H54 (cell line): ENCODE results near the gene SETD1A.
A peak's percentile ranks its signal among the peaks of the same experiment; 100 is the strongest.

Experiments used
- DNase-seq: peaks from one replicate; pipeline ENCODE4 v3.0.0; 2011; ENCODE audit warnings: low spot score, mixed read lengths; ENCODE audit not compliant: insufficient read length
- FAIRE-seq: peaks from 3 replicates; lab custom pipeline; 2011; peaks lifted over from hg19 to GRCh38; lab: Jason Lieb, UNC
- POLR2A ChIP-seq: IDR thresholded peaks from 2 replicates; pipeline ENCODE4 v1.6.1; 2011; ENCODE audit warnings: low read depth, mild to moderate bottlenecking, low read length

The SETD1A gene

DNA sequence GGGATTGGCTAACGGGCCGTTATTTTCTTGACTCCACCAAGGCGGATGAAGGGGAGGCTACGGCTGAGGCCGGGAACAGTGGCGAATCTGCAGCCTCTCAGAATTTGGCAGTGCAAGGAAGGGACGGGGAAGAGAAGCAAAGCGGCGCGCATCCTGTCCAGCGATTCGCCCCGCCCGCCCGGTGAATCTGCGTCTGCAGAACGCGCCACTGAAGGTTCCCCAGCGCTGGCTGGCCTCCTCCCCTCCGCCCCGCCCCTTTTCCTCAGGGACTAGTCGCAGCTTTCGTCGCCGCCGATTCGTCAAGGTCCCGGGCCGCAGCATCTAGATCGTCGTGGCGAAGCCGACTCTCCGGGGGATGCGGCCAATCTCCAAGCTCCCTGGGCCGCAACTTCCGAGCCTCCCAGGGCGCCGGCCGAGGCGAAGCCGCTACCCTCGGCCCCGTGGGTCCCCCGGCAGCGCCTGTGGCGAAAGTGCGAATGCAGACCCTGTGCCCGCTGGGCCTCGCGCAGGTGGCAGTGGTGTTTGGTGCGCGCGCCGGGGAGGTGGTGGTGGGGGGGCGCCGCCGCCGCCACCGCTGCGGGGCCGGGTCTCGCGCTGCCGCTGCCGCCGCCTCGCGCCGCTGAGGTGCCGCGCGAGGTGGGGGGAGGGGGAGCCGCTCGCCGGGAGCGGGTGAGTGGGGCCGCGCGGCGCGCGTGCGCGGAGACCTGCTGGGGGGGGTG is at the start of gene SETD1A:
SETD1A (plus strand) TSS at position 299 of the 719 bp plus-strand sequence. CDS start 978 bp downstream, outside the sequence.
- no peak for FAIRE-seq
- DNase-seq = peak; percentile 91
- peak; percentile 50 for TF ChIP-seq POLR2A

DNA sequence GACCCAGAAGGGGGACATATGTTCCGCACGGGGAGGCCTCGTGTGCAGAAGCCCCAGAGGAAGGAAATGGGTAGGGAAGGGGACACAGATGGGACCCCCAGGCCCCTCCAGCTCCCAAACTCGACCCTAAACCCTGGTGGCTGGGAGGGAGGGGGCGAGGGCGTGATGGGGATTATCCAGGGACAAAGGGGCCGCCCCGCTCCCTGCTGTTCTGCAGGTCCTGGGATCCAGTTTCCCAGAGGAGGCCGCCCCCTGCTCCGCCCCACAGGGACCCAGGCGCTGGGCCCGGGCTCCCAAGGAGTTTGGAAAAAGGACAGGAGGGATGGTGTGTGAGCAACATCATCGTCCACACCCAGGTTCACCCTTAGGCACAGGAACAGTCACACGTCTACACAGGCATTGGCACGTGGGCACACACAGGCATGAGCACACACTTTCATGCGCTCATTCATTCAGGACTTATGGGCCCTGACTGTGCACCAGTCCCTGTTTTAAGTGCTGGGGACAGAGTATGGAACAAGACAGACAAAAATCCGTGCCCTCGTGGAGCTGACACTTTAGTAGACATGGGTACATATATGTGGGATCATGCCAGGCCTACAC is 47.0 kb upstream of the SETD1A start:
- no peak for TF ChIP-seq POLR2A

DNA sequence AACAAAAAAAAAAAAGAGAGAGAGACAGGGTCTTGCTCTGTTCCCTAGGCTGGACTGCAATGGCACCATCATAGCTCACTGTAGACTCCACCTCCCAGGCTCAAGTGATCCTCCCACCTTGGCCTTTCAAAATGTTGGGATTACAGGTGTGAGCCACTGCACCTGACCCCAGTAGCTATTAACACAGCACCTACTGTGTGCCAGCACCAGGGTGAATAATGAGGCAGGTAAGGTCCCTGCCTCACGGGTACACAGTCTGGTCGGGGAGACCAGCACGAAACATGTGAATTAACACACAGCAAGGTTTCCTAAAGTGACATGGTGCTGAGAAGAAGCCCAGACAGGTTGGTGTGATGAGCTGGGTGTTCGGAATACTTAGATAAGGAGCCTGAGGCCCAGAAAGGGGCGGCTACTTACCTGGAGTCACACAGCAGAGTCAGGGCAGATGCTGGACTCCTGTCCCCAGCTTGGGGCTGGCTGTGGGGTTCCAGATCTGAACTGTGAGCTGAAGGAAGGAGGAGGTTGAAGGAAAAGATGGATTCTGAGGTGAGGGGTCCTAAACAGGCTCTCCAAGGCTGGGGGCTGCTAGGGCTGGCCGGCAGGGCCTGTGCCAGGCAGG is 44.7 kb upstream of the SETD1A start:
- TF ChIP-seq POLR2A = no peak
- FAIRE-seq = no peak

More for the DNA sequence above, 47.0 kb upstream of the SETD1A start:
- DNase-seq (no peak), FAIRE-seq (no peak)

DNA sequence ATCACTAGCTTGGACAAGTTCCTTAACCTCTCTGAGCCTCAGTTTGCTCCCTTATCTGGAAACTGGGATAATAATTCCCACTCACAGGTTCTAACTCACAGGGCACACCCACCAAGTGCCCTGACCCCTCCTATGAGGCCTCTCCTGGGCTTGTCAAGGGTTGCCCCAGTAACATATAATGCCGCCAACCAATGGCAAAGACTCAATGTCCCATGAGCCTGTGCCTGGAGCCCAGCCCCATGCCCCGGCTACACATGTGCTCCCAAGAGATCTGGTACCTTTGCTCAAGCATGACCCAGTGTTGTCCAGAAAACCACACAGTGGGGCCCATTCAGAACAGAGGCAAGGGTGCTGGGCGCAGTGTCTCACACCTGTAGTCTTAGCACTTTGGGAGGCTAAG is 42.7 kb upstream of the SETD1A start:
- TF ChIP-seq POLR2A = no peak
- FAIRE-seq (no peak), DNase-seq (no peak)

More for the DNA sequence above, 44.7 kb upstream of the SETD1A start:
- no peak for DNase-seq

DNA sequence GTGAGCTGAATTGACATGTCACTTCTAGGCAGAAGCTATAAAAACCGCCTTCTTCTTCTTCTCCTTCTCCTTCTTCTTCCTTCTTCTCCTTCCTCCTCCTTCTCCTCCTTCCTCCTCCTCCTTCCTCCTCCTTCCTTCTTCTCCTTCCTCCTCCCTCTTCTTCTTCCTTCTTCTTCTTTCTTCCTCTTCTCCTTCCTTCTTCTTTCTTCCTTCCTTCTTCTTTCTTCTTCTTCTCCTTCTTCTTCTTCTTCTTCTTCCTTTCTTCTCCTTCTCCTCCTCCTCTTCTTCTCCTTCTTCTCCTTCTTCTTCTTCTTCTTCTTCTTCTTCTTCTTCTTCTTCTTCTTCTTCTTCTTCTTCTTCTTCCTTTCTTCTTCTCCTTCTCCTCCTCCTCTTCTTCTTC is 38.9 kb upstream of the SETD1A start:
- no peak for FAIRE-seq

DNA sequence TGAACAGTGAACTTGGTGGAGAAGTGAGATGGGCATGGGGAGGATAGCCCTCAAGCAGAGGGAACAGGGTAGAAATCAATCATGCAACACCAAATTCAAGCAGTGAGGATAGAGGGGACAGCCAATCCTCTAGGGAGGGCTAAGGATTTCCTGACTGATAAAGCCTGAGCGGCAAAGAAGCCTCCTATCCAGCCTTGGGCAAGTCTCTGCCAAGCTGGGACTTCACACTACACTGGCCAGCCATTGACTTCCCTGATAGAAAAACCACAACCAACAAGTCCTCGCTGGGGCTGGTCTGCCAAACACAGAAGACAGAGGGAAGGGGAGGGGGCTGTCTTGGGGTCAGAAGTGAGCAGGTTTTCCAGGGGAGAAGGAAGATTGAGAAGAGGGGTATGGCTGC is 36.7 kb upstream of the SETD1A start:
- no peak for TF ChIP-seq POLR2A
- FAIRE-seq = no peak
- DNase-seq = no peak

More for the DNA sequence above, 38.9 kb upstream of the SETD1A start:
- TF ChIP-seq POLR2A = no peak
- no peak for DNase-seq

DNA sequence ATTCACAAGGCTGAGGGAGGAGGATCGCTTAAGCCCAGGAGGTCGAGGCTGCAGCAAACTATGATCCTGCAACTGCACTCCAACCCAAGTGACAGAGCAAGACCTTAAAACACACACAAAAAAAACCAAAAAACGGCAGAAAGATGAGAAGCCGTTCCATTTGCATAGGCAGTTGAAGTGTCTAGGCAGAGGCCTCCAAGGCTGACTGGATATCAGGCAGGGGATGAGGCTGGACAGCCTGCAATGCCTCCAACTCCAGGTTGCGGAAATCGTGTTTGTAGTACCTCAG is 36.2 kb upstream of the SETD1A start:
- DNase-seq = no peak
- TF ChIP-seq POLR2A = no peak
- FAIRE-seq = no peak

DNA sequence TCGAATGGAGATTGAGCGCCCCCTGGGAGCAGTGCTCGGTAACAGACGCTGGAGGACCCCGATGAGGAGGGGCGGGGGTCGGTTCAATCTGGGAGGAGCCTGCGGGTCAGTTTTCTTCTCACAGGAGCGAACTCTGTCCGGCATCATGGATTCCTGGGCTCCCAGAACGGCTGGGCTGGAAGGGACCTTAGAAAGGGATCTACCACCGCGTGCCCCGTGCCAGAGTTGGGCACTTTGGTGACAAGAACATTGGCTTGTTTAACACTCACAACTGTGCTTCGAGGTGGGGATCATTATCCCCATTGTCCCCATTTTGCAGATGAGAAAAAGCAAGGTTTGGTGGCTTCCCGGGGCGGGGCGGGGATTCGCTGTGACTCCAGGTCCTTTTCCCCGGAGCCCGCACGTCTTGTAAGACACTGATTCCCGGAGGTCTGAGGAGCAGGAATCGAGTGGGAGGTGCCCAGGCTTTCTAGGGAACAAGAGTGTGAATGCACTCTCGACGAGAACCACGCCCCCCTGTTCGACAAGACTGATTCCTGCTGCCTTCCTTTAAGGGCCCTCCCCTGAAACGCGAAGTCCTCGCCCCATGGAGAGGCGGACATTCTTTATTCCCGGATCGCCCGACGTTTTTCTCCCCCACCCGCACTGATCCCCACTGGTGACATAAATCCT is 35.7 kb upstream of the SETD1A start:
- FAIRE-seq (no peak), DNase-seq (peak; percentile 76)
- no peak for TF ChIP-seq POLR2A

DNA sequence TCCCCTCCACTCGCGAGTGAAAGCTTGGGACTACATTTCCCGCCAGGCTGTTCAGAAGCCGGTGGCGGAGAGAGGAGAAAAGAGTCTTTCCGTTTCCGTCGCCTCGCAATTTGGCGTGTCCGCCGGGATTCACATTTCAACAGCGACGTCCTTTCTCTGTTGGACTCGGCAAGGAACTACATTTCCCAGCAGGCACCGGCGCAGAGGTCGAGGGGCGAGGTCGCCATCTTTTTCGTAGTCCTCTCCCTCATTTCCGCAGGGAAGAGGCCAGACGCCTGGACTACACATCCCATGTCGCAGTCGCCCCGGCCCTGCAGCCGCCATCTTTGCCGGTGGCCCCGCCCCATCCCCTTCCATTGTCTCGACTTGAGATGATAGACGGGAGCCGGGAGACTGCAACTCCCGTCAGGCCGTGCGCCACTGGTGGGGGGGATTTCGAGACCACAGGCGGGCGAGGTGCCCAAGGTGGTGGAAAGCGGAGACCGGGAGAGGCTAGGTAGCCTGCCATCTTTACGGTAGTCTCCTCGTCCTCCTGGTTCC is 35.1 kb upstream of the SETD1A start:
- DNase-seq = peak; percentile 95
- FAIRE-seq = peak; percentile 80
- 0 out of 2 replicates have a peak, but pooled peaks have one; percentile 8 for TF ChIP-seq POLR2A

DNA sequence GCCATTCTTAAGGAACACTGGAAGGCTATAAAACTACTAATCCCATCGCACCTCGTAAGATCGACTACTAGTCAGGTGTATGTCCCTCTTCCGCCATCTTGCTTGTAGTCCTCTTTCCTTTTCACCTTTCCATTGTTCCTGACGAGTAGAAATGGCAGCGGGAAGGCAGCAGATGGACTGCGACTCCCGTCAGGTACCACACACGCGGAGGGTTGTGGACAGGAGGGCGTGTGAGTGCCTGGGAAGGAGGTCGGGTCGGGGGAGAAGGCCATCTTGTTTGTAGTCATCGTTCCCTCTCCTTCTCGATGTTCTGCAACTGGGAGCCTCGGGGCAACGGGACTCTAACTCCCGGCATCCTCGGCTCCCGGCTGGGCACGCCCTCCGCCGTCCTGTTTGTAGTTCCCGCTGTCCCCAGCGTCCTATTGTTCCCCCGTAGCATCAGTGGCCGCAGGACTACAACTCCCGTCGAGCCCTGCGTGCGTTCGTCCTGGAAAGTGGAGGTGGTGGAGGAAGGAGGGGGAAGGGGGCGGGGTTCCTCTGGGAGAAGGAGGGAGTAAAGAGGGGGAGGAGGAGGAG is 34.5 kb upstream of the SETD1A start:
- FAIRE-seq (peak; percentile 33), DNase-seq (peak; percentile 92)
- peak; percentile 15; the same call in 1 of the 2 replicates for TF ChIP-seq POLR2A

DNA sequence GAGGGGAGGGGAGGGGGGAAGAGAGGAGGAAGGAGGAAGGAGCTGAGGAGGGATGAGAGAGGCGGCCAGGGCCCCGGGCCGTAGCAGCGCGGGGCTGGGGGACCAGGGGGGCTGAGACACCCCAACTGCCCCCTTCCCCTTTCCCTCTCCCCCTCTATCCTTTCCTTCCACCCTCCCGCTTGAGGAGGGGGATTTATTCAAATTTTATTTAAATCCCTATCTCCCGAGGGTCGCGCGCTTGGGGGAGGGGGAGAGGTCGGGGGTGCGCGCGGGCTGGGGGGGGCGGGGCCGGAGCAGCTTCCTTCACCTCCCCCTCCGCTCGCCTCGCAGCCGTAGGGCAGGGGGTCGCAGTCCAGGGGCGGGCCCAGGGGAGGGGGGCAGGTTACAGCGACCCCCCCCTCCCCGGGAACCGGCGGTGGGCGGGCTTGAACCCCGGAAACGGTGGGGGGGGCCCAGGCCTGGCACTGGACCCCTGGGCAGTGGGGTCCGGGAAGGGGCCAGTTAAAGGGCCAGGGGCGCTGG is 33.9 kb upstream of the SETD1A start, which contains the start of gene FBXL19:
FBXL19 (plus strand) TSS at position 19 of the 522 bp plus-strand sequence. CDS start 2,183 bp downstream, outside the sequence.
- TF ChIP-seq POLR2A = peak; percentile 66; the same call in 1 of the 2 replicates
- FAIRE-seq (no peak), DNase-seq (no peak)

DNA sequence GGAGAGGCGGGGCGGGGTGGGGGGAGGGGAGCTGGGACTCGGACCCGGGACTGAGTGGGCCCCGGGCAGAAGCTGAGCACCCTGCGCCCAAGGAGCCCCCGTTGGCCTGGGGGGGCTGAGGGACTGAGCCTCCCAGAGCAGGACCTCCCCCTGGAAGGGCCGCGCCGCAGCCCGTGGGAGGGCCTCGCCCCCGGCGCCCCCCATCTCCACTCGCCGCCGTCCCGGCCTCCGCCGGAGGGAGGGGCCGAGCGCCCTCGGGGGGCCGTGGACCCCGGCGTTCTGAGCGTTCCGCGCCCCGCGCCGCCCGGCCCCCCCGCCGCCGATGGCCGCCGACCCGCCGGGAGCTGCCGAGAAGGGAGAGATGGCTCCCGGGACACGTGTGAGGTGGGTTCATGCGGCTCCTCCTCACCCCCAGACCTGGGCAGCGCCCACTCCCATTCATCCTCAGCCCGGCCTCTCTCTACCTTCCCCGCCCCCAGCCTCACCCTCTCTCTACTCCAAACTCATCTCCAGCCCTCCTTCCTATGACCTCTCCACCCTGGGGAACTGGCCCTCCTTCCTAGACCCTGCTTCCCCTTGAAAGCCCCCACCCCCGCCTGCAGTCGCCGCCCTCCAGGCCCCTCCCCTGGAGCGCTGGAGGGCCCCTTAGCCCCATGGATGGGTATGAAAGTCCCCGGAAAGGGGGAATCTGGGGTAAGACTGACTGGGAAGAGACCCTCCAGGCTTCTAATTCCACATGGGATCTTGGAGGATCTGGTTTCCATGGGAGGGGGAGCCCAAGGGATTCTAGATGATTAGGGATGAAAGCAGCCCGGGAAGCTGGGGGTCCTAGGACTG is 33.3 kb upstream of the SETD1A start:
- no peak for FAIRE-seq
- DNase-seq = no peak
- no peak for TF ChIP-seq POLR2A
